Aorta (tissue), 5 donors: ENCODE measurements around the gene CCDC177. TPM values are rescaled to one million over a fixed set of nuclear protein-coding genes. Genes with fewer than 3 reads are reported as not detected.

Source experiments
- ATAC-seq: fragments of 200-7000 bp; cut with Tn5 transposase; one replicate; pipeline ENCODE4 v1.9.1; 2022; ENCODE audit warnings: moderate library complexity; ENCODE audit not compliant: low FRiP score
- DNase-seq, 2 donors: peaks; one replicate each; pipeline ENCODE4 v3.0.0-alpha.2; 2020
- H3K27ac ChIP-seq, 2 donors: one replicate each; pipeline ENCODE4 v1.5.1; 2013; ENCODE audit warnings: low read length in 2 of 2, mild to moderate bottlenecking in 2 of 2, moderate library complexity in 2 of 2, control low read depth in 1 of 2, inconsistent platforms in 1 of 2, low read depth in 1 of 2
- H3K27me3 ChIP-seq, 2 donors: one replicate each; pipeline ENCODE4 v1.6.1; 2013; ENCODE audit warnings: control low read depth in 1 of 2, low read length in 1 of 2, mild to moderate bottlenecking in 1 of 2, moderate library complexity in 1 of 2; ENCODE audit not compliant: insufficient read depth in 2 of 2, control insufficient read depth in 1 of 2
- H3K36me3 ChIP-seq, 2 donors: one replicate each; pipeline ENCODE4 v1.6.1; 2013; ENCODE audit warnings: control low read depth in 1 of 2, low read length in 1 of 2, mild to moderate bottlenecking in 1 of 2; ENCODE audit not compliant: insufficient read depth in 2 of 2, control insufficient read depth in 1 of 2
- H3K4me1 ChIP-seq, 2 donors: one replicate each; pipeline ENCODE4 v1.6.1; 2013; ENCODE audit warnings: low read length in 2 of 2, control low read depth in 1 of 2, mild to moderate bottlenecking in 1 of 2, moderate library complexity in 1 of 2; ENCODE audit not compliant: insufficient read depth in 2 of 2, control insufficient read depth in 1 of 2
- H3K4me3 ChIP-seq, 2 donors: one replicate each; pipeline ENCODE4 v1.5.1; 2013; ENCODE audit warnings: low read length in 2 of 2, control low read depth in 1 of 2, mild to moderate bottlenecking in 1 of 2
- H3K9me3 ChIP-seq: one replicate; pipeline ENCODE4 v1.6.1; 2013; ENCODE audit warnings: mild to moderate bottlenecking, low read length; ENCODE audit not compliant: control insufficient read depth
- WGBS, 2 donors: extraction: QIAGEN DNeasy Blood & Tissue Kit; methylation state at CpG; one replicate each; pipeline ENCODE4 v1.1.7; 2013; 5-methylcytosine and 5-hydroxymethylcytosine counted together
- intact Hi-C, 2 donors: fragments of 100-400 bp; cut with DNase I; formaldehyde crosslinking; loops; one replicate each; pipeline versions ENCODE4 v1.14.2 to v1.15.0; 2022
- polyA plus RNA-seq, 2 donors: library from polyadenylated mRNA; stranded (reverse); fragments of 200-250 nt; gene quantifications; one replicate each; pipeline ENCODE4 v1.2.3, GENCODE V29; 2013
- total RNA-seq, 2 donors: library from RNA; stranded (reverse); fragmentation: NEBNext Ultra II Directional; extraction: Animal tissue kit (Norgen Biotek cat#: 25700); gene quantifications; one replicate each; pipeline ENCODE4 v1.2.1, GENCODE V29; 2021
- donor health status: healthy with polysubstance abuse.
- donor health status: Bipolar disorder and iron deficiency.
- donor health status: DM: no; HTN: no; CAD: no.
- donor health status: DM: no; HTN: no; CAD: no.
- donor health status: DM: yes; HTN: yes; CAD: no.

CCDC177 gene
- total and polyA plus RNA-seq, 4 donors = not detected

DNA sequence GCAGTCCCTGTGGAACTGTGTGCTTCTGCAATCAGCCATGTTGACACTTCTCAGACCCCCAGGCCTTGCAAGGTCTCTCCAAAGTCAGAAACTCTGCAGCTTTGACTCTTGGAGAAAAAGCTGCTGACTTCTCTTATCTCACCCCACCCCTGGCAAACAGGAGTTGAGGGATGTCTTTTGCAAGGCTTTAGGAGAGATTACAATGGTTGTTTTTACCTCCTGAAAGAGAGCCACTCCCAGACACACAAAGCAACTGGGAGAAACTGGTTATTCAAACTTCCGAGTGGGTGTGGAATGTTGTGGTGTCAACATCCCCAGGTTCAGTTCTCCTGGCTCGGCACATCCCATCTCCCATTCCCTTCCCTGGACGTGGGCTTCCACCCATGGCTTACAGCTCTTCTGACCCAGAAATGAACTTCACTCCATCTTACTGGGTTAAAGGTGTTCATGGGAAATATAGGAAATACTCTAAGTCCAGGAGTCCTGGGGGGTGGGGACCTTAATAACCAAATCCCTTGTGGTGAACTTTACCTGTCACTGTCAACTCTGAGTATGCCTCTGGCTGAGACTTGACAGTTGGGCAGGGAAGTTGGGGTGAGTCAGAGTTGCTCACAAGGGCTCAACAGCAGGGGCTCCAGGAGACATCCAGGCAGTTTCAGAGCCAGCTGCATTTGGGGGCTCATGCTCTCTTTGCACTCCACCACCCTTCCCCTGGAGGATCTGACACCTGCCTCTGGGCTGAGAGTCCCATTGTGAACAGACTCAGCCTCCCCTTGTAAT, 41.9 kb downstream of the CCDC177 start:
- no peak overlapping the region for H3K27ac ChIP-seq
- H3K4me3 ChIP-seq = no peak overlapping the region
- intact Hi-C loops = no loop called here
- no peak for DNase-seq
- H3K27me3 ChIP-seq = no peaks in the 10 kb centered on the region
- WGBS, 2 donors = 50 to 56% methylated on average over 3 of the region's 3 CpGs
- no peaks in the 10 kb centered on the region for H3K9me3 ChIP-seq
- H3K4me1 ChIP-seq = no peaks in the 10 kb centered on the region
- ATAC-seq = no peak
- H3K36me3 ChIP-seq = no peaks in the 10 kb centered on the region

- no peaks in the 10 kb centered on the region for H3K36me3 ChIP-seq
- no peaks in the 10 kb centered on the region for H3K27me3 ChIP-seq
- ATAC-seq (no peak), DNase-seq (no peak)
- no peaks in the 10 kb centered on the region for H3K9me3 ChIP-seq
- intact Hi-C loops = no loop called here
- 79 to 87% methylated on average over 3 of the region's 3 CpGs for WGBS, 2 donors
- no peaks in the 10 kb centered on the region for H3K4me1 ChIP-seq
- no peak overlapping the region for H3K4me3 ChIP-seq
- no peak overlapping the region for H3K27ac ChIP-seq
These were observed 43.5 kb downstream of the CCDC177 start for GRCh38 chr14:69531135-69531534.

DNA sequence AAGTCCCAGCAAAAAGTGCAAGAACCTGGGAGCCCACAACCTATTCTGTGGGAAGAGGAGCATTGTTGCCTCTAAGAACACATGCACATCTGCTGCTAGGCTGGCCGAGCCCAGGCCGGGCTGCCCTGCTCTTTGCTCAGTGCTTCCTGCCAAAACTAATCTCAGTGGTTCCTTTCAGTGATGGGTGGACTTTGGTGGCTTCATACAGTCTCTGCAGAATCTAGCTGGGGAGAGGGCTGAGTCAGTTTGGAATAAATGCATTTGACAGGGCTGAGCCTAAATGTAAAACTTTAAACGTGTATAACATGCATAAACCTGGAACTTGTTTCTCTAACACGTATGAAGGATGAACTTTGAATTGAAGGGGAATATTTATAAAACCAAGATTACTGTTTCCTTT, 44.6 kb downstream of the CCDC177 start:
- H3K27me3 ChIP-seq = no peaks in the 10 kb centered on the region
- DNase-seq (no peak), ATAC-seq (no peak)

GRCh38 chr14:69529563-69529962, 45.1 kb downstream of the CCDC177 start:
- intact Hi-C loops = no loop called here
- 87 to 91% methylated on average over 3 of the region's 3 CpGs for WGBS, 2 donors
- H3K36me3 ChIP-seq = no peaks in the 10 kb centered on the region

More for the DNA sequence above, 44.6 kb downstream of the CCDC177 start:
- Histone ChIP-seq H3K27ac (no peak overlapping the region), H3K9me3 (no peaks in the 10 kb centered on the region), H3K36me3 (no peaks in the 10 kb centered on the region), H3K4me1 (no peaks in the 10 kb centered on the region), H3K4me3 (no peak overlapping the region)
- intact Hi-C loops = no loop called here
- 21 to 33% methylated on average over 4 of the region's 4 CpGs for WGBS, 2 donors

DNA sequence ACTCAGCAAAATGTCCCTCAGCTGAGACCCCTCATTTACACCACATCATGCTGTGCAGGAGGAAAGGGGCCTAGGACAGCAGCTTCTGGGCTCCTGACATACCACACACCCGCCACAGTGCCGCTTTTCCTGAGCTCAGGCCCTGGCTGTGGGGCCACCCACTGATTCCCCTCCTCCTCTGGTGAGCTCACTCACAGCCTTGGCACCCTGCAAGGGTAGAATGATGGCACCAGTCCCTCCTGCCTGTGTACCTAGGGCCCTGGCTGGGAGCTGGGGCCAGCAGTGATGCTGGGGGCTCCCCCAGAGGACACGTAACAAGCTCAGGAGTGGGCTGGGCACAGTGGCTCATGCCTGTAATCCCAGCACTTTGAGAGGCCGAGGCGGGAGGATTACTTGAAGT, 45.7 kb downstream of the CCDC177 start:
- 92 to 94% methylated on average over 5 of the region's 5 CpGs for WGBS, 2 donors
- intact Hi-C loops = no loop called here

More at GRCh38 chr14:69529563-69529962, 45.1 kb downstream of the CCDC177 start:
- H3K4me3 ChIP-seq = no peak overlapping the region
- H3K9me3 ChIP-seq = no peaks in the 10 kb centered on the region
- ATAC-seq = no peak
- H3K27me3 ChIP-seq = no peaks in the 10 kb centered on the region
- no peak overlapping the region for H3K27ac ChIP-seq
- DNase-seq = no peak
- no peaks in the 10 kb centered on the region for H3K4me1 ChIP-seq

DNA sequence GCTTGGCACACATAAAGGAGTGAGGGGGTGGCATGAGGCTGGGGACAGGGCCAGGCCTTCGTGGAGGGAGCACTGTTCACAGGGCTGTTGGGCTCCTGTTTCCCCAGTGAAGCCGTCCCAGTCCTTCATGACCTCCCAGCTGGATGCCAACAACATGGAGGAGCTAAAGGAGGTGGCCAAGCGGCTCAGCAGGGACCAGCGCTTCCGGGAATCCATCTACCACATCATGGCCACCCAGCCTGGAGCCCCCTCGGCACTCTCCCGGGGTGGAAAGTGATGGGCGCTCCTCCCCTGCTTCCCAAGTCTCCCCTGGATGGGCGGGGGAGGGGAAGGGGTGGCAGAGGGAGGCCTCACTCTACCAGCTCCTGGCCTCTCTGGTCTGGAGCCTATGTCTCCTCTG, 46.5 kb downstream of the CCDC177 start:
- Histone ChIP-seq H3K27me3 (no peaks in the 10 kb centered on the region), H3K27ac (no peak overlapping the region), H3K36me3 (no peaks in the 10 kb centered on the region), H3K4me1 (no peaks in the 10 kb centered on the region), H3K4me3 (no peak overlapping the region), H3K9me3 (no peaks in the 10 kb centered on the region)
- ATAC-seq (no peak), DNase-seq (no peak)
- 84 to 88% methylated on average over 9 of the region's 9 CpGs for WGBS, 2 donors
- intact Hi-C loops = no loop called here

More for the DNA sequence above, 45.7 kb downstream of the CCDC177 start:
- DNase-seq (no peak), ATAC-seq (no peak)
- H3K9me3 ChIP-seq = no peaks in the 10 kb centered on the region
- no peaks in the 10 kb centered on the region for H3K27me3 ChIP-seq
- no peak overlapping the region for H3K4me3 ChIP-seq
- no peak overlapping the region for H3K27ac ChIP-seq
- no peaks in the 10 kb centered on the region for H3K36me3 ChIP-seq
- no peaks in the 10 kb centered on the region for H3K4me1 ChIP-seq

GRCh38 chr14:69527635-69528034, 47.0 kb downstream of the CCDC177 start:
- WGBS, 2 donors = 93 to 94% methylated on average over 14 of the region's 14 CpGs
- intact Hi-C loops = no loop called here
- no peaks in the 10 kb centered on the region for H3K27me3 ChIP-seq
- DNase-seq (no peak), ATAC-seq (no peak)
- no peak overlapping the region for H3K4me3 ChIP-seq
- no peaks in the 10 kb centered on the region for H3K4me1 ChIP-seq
- H3K27ac ChIP-seq = no peak overlapping the region
- H3K36me3 ChIP-seq = no peaks in the 10 kb centered on the region
- no peaks in the 10 kb centered on the region for H3K9me3 ChIP-seq

GRCh38 chr14:69525896-69526295, 48.8 kb downstream of the CCDC177 start:
- intact Hi-C loops = no loop called here
- H3K27me3 ChIP-seq = no peaks in the 10 kb centered on the region
- H3K36me3 ChIP-seq = no peaks in the 10 kb centered on the region
- H3K4me1 ChIP-seq = no peaks in the 10 kb centered on the region
- WGBS, 2 donors = 79 to 83% methylated on average over 6 of the region's 6 CpGs
- no peak for DNase-seq
- no peaks in the 10 kb centered on the region for H3K9me3 ChIP-seq
- ATAC-seq = no peak
- no peak overlapping the region for H3K27ac ChIP-seq
- H3K4me3 ChIP-seq = no peak overlapping the region

- DNase-seq (no peak), ATAC-seq (no peak)
- intact Hi-C loops = no loop called here
- Histone ChIP-seq H3K9me3 (no peaks in the 10 kb centered on the region), H3K27ac (no peak overlapping the region), H3K27me3 (no peaks in the 10 kb centered on the region), H3K36me3 (no peaks in the 10 kb centered on the region), H3K4me1 (no peaks in the 10 kb centered on the region), H3K4me3 (no peak overlapping the region)
- 96% methylated on average over 6 of the region's 6 CpGs for WGBS, 2 donors
These were observed 52.6 kb downstream of the CCDC177 start for GRCh38 chr14:69522026-69522425.
